ENCODE results near the gene LAMA2. TPM values are rescaled to one million over a fixed set of nuclear protein-coding genes. Genes with fewer than 3 reads are reported as not detected.

The LAMA2 gene
- total RNA-seq, 1 donor from 2014 or later, result 54.0 TPM

DNA sequence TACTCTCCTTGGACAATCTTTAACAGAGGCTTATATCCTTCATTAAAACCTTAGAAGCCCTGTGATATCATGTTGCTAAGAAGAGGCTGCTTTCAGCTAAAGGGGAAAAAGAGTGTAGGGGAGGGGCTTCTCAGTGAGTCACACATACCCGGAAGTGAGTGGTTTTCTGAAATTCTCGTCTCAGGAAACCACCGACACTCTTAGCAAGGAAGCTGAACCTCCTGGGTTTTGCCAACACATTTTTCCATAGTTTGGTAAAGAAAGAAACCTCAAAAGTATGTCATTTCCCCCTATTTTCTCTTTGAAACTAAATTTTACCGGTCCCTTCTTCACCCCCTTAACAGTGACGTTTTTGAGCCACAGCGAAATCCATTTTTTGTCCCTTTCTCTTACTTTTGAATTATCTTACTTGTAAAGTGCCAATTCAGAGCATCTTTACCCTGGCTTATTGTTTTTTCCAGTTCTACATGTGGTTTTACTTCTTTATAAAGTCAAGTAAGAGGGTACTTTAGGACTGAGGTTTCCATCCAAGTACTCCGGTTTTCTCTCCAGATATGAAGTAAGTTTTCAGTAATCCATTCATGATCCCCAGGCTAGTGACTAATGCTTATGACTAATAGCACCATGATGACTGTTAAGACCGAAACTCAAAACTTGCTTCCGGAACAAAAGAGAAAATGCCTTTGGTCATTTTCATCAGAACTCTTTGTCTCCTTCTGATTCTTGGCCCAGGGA lies 607.8 kb downstream of the LAMA2 start:
- Mint-ChIP-seq H3K4me1 (ENCODE audit: unreplicated experiment) (peaks cover 16% of the 10 kb centered on the region), H3K27me3 (no peaks in the 10 kb centered on the region), H3K27ac (peak overlapping the region; percentile 88), H3K4me3 (peak overlapping the region; percentile 30), H3K36me3 (peaks cover 3% of the 10 kb centered on the region), H3K9me3 (no peaks in the 10 kb centered on the region)
- no peak for DNase-seq (ENCODE audit: extremely low spot score, unreplicated experiment)
- TF ChIP-seq, protein P1, sequence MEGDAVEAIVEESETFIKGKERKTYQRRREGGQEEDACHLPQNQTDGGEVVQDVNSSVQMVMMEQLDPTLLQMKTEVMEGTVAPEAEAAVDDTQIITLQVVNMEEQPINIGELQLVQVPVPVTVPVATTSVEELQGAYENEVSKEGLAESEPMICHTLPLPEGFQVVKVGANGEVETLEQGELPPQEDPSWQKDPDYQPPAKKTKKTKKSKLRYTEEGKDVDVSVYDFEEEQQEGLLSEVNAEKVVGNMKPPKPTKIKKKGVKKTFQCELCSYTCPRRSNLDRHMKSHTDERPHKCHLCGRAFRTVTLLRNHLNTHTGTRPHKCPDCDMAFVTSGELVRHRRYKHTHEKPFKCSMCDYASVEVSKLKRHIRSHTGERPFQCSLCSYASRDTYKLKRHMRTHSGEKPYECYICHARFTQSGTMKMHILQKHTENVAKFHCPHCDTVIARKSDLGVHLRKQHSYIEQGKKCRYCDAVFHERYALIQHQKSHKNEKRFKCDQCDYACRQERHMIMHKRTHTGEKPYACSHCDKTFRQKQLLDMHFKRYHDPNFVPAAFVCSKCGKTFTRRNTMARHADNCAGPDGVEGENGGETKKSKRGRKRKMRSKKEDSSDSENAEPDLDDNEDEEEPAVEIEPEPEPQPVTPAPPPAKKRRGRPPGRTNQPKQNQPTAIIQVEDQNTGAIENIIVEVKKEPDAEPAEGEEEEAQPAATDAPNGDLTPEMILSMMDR (conservative IDR thresholded peaks at IDR 0.05), result no peak

DNA sequence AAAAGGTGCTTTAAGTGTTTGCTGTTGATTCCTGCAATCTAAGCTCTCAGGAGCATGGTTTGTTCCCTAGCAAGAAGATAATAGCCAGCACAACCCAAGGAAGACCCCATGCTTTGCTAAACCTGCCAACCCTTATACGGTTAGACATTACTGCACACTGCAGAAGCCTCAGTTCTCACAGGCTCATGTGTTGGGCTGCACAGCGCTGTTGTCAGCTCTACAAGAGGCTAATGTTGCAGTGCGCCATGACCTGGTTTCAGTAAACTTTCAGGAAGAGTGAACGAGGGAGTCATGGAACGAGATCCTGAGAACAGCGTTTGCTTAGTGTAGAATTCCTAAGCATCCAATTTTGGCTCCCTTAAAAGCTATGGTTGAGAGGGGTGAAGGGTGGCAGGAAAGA lies 608.5 kb downstream of the LAMA2 start:
- Mint-ChIP-seq H3K9me3 (no peaks in the 10 kb centered on the region), H3K4me3 (no peak overlapping the region), H3K4me1 (ENCODE audit: unreplicated experiment) (peaks cover 16% of the 10 kb centered on the region), H3K27ac (peak overlapping the region; percentile 88), H3K36me3 (peaks cover 3% of the 10 kb centered on the region), H3K27me3 (no peaks in the 10 kb centered on the region)
- TF ChIP-seq, protein P1 (conservative IDR thresholded peaks at IDR 0.05), result no peak
- DNase-seq (ENCODE audit: extremely low spot score, unreplicated experiment), result no peak

GRCh38 chr6:129492260-129492659 lies 609.3 kb downstream of the LAMA2 start:
- TF ChIP-seq, protein P1 (conservative IDR thresholded peaks at IDR 0.05), result no peak
- Mint-ChIP-seq H3K27me3 (no peaks in the 10 kb centered on the region), H3K4me1 (ENCODE audit: unreplicated experiment) (peaks cover 16% of the 10 kb centered on the region), H3K9me3 (no peaks in the 10 kb centered on the region), H3K27ac (no peak overlapping the region), H3K36me3 (peaks cover 3% of the 10 kb centered on the region), H3K4me3 (no peak overlapping the region)
- no peak for DNase-seq (ENCODE audit: extremely low spot score, unreplicated experiment)

DNA sequence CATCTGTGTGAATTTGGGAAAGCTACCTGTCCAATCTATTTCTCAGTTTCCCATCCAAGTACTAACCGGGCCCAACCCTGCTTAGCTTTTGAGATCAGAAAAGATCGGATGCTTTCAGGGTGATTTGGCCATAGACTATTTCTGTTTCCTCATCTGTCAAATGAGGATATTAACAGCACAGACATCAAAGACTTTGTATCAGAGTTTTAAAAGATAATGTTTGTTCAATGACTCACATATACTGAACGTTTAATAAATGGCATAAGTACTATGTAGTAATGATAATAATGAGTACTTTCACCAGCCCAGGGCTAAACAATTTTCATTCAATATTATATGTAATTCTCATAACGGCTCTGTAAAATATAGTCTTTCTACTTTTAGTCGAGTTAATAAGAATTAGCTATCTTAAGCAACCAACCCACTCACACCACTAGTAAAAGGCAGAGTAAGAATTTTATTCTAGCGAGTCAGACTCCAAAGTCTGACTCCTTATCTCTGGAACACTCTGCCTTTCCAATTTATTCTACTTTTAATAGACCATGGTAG lies 610.5 kb downstream of the LAMA2 start:
- DNase-seq (ENCODE audit: extremely low spot score, unreplicated experiment), result no peak
- Mint-ChIP-seq H3K27ac (peak overlapping the region; percentile 32), H3K27me3 (no peaks in the 10 kb centered on the region), H3K4me3 (no peak overlapping the region), H3K4me1 (ENCODE audit: unreplicated experiment) (peaks cover 25% of the 10 kb centered on the region), H3K9me3 (no peaks in the 10 kb centered on the region), H3K36me3 (peaks cover 3% of the 10 kb centered on the region)
- TF ChIP-seq, protein P1 (conservative IDR thresholded peaks at IDR 0.05), result no peak

- Mint-ChIP-seq H3K9me3 (no peaks in the 10 kb centered on the region), H3K27me3 (peaks cover 3% of the 10 kb centered on the region), H3K4me3 (no peak overlapping the region), H3K36me3 (peaks cover 3% of the 10 kb centered on the region), H3K4me1 (ENCODE audit: unreplicated experiment) (peaks cover 28% of the 10 kb centered on the region), H3K27ac (no peak overlapping the region)
- TF ChIP-seq, protein P1 (conservative IDR thresholded peaks at IDR 0.05), result no peak
- DNase-seq (ENCODE audit: extremely low spot score, unreplicated experiment), result no peak
Observed at GRCh38 chr6:129494099-129494498, 611.2 kb downstream of the LAMA2 start.

All from type B pancreatic cell (in vitro differentiated cells).